ENCODE measurements around the gene RPL22L1.
"Not testable (repeated sequence)": the region's sequence is repeated elsewhere in the genome, so short reads cannot be mapped to it uniquely, and the experiment has no call there.

Gene RPL22L1

GRCh38 chr3:170869645-170870593 is at the start of gene RPL22L1:
Gene RPL22L1 (minus strand): TSS chr3:170870195. CDS start chr3:170870167, 28 bp downstream.
- DNase-seq = no peak

- DNase-seq = no peak
Observed at GRCh38 chr3:170918715-170919114, 48.7 kb upstream of the RPL22L1 start.

GRCh38 chr3:170914690-170915089 is 44.7 kb upstream of the RPL22L1 start:
- no peak for DNase-seq

GRCh38 chr3:170914212-170914611 is 44.2 kb upstream of the RPL22L1 start:
- no peak for DNase-seq

- DNase-seq = no peak
Observed at GRCh38 chr3:170911051-170911450, 41.1 kb upstream of the RPL22L1 start.

GRCh38 chr3:170910542-170910941 is 40.5 kb upstream of the RPL22L1 start:
- DNase-seq = no peak

- DNase-seq = no peak
Observed at GRCh38 chr3:170909129-170909903, 39.3 kb upstream of the RPL22L1 start.

- DNase-seq = peak; percentile 91
Observed at GRCh38 chr3:170908235-170909116, 38.5 kb upstream of the RPL22L1 start, which contains the start of gene EIF5A2. Gene EIF5A2 (minus strand): TSS chr3:170908637. CDS start chr3:170907806, 831 bp downstream.

- no peak for DNase-seq
Observed at GRCh38 chr3:170907637-170908234, 37.7 kb upstream of the RPL22L1 start.

- no peak for DNase-seq
Observed at GRCh38 chr3:170905862-170906261, 35.9 kb upstream of the RPL22L1 start.

GRCh38 chr3:170903123-170903522 is 33.1 kb upstream of the RPL22L1 start:
- DNase-seq = no peak

- no peak for DNase-seq
Observed at GRCh38 chr3:170899455-170899854, 29.5 kb upstream of the RPL22L1 start.

- DNase-seq = no peak
Observed at GRCh38 chr3:170897978-170898377, 28.0 kb upstream of the RPL22L1 start.

GRCh38 chr3:170897199-170897598 is 27.2 kb upstream of the RPL22L1 start:
- not testable (repeated sequence) for DNase-seq

GRCh38 chr3:170896781-170897180 is 26.8 kb upstream of the RPL22L1 start:
- no peak for DNase-seq

- DNase-seq = not testable (repeated sequence)
Observed at GRCh38 chr3:170896333-170896732, 26.3 kb upstream of the RPL22L1 start.

GRCh38 chr3:170893895-170894294 is 23.9 kb upstream of the RPL22L1 start:
- DNase-seq = no peak

- peak; percentile 44 for DNase-seq
Observed at GRCh38 chr3:170889630-170890029, 19.6 kb upstream of the RPL22L1 start.

- peak; percentile 4 for DNase-seq
Observed at GRCh38 chr3:170889132-170889531, 19.1 kb upstream of the RPL22L1 start.

- DNase-seq = not testable (repeated sequence)
Observed at GRCh38 chr3:170884109-170884930, 14.3 kb upstream of the RPL22L1 start.

GRCh38 chr3:170878688-170879087 is 8.7 kb upstream of the RPL22L1 start:
- DNase-seq = not testable (repeated sequence)

All from NCI-H1092 (cell line).